HG03439 (cell line): ENCODE data around the gene TBRG4.
"Not testable (repeated sequence)": the region's sequence is repeated elsewhere in the genome, so short reads cannot be mapped to it uniquely, and the experiment has no call there.

Experiments
- ATAC-seq: cut with Tn5 transposase; IDR thresholded peaks from one replicate; pipeline ENCODE4 v1.9.1; 2021; ENCODE audit warnings: mild to moderate bottlenecking, moderate library complexity; ENCODE audit not compliant: unreplicated experiment

TBRG4 gene

GRCh38 chr7:45118292-45118691 lies 6.8 kb upstream of the TBRG4 start:
- ATAC-seq, result no peak

- no peak for ATAC-seq
These were observed 6.1 kb upstream of the TBRG4 start for GRCh38 chr7:45117582-45117981.

- no peak for ATAC-seq
These were observed 4.6 kb upstream of the TBRG4 start for GRCh38 chr7:45116048-45116447.

- no peak for ATAC-seq
These were observed 3.4 kb upstream of the TBRG4 start for GRCh38 chr7:45114926-45115325.

GRCh38 chr7:45114257-45114656 lies 2.8 kb upstream of the TBRG4 start:
- not testable (repeated sequence) for ATAC-seq

GRCh38 chr7:45112648-45113047 lies 1.2 kb upstream of the TBRG4 start:
- no peak for ATAC-seq

- ATAC-seq, result no peak
These were observed 2.6 kb downstream of the TBRG4 start for GRCh38 chr7:45108863-45109262.

GRCh38 chr7:45107356-45107755 lies 4.1 kb downstream of the TBRG4 start:
- no peak for ATAC-seq

GRCh38 chr7:45106820-45107219 lies 4.7 kb downstream of the TBRG4 start:
- ATAC-seq, result no peak

GRCh38 chr7:45105588-45106188 lies 5.8 kb downstream of the TBRG4 start:
- no peak for ATAC-seq

- no peak for ATAC-seq
These were observed 6.5 kb downstream of the TBRG4 start for GRCh38 chr7:45104844-45105587.

- ATAC-seq, result no peak
These were observed 7.3 kb downstream of the TBRG4 start for GRCh38 chr7:45103958-45104843.

GRCh38 chr7:45102785-45103712 lies 8.4 kb downstream of the TBRG4 start:
- ATAC-seq, result no peak

GRCh38 chr7:45101748-45102147 lies 9.7 kb downstream of the TBRG4 start:
- no peak for ATAC-seq

- no peak for ATAC-seq
These were observed 10.6 kb downstream of the TBRG4 start for GRCh38 chr7:45100761-45101480.

GRCh38 chr7:45099891-45100760 lies 11.4 kb downstream of the TBRG4 start:
- ATAC-seq, result no peak

GRCh38 chr7:45098983-45099839 lies 12.3 kb downstream of the TBRG4 start:
- ATAC-seq, result no peak

GRCh38 chr7:45092931-45093235 lies 18.6 kb downstream of the TBRG4 start:
- ATAC-seq, result no peak
